Spleen (tissue), 11 donors: ENCODE results near the gene TECPR1. TPM values are rescaled to one million over a fixed set of nuclear protein-coding genes. Genes with fewer than 3 reads are reported as not detected.

Experiments used
- DNase-seq: peaks from one replicate; pipeline ENCODE4 v3.0.0-alpha.2; 2020
- H3K27ac ChIP-seq, 8 donors: fragments of 200-600 bp; sonication (generic) in 7 of 8; 1 replicate in 4 of 8; 2 replicates in 4 of 8; pipeline versions ENCODE4 v1.5.0 to v1.8.0; 2016 to 2021; ENCODE audit warnings: inconsistent platforms in 4 of 8, mild to moderate bottlenecking in 4 of 8, moderate library complexity in 1 of 8
- H3K27me3 ChIP-seq, 7 donors: fragments of 200-600 bp; sonication (generic) in 6 of 7; replicated peaks in 1 of 7; 1 replicate in 4 of 7; 2 replicates in 3 of 7; pipeline versions ENCODE4 v1.5.0 to v1.8.0; 2016 to 2021; ENCODE audit warnings: inconsistent platforms in 3 of 7, mild to moderate bottlenecking in 1 of 7
- H3K36me3 ChIP-seq, 6 donors: fragments of 200-600 bp; sonication (generic) in 5 of 6; 1 replicate in 4 of 6; 2 replicates in 2 of 6; pipeline versions ENCODE4 v1.5.0 to v1.8.0; 2016 to 2021; ENCODE audit warnings: inconsistent platforms in 2 of 6
- H3K4me1 ChIP-seq, 6 donors: fragments of 200-600 bp; sonication (generic) in 5 of 6; 1 replicate in 3 of 6; 2 replicates in 3 of 6; pipeline versions ENCODE4 v1.5.0 to v1.8.0; 2016 to 2021; ENCODE audit warnings: inconsistent platforms in 3 of 6
- H3K4me3 ChIP-seq, 8 donors: fragments of 200-600 bp; sonication (generic) in 7 of 8; 1 replicate in 4 of 8; 2 replicates in 4 of 8; pipeline versions ENCODE4 v1.5.0 to v1.8.0; 2016 to 2021; ENCODE audit warnings: inconsistent platforms in 4 of 8, mild to moderate bottlenecking in 4 of 8, moderate library complexity in 2 of 8
- H3K9me3 ChIP-seq, 8 donors: fragments of 200-600 bp; sonication (generic) in 7 of 8; 1 replicate in 4 of 8; 2 replicates in 4 of 8; pipeline versions ENCODE4 v1.5.0 to v1.8.0; 2016 to 2021; ENCODE audit warnings: inconsistent platforms in 4 of 8
- POLR2A ChIP-seq, 3 donors: fragments of 450-650 bp; IDR thresholded peaks; one replicate each; pipeline ENCODE4 v1.5.1; 2017; ENCODE audit warnings: antibody characterized with exemption in 3 of 3, mild to moderate bottlenecking in 1 of 3
- POLR2AphosphoS5 ChIP-seq, 3 donors: sonication (generic); formaldehyde crosslinking; IDR thresholded peaks; one replicate each; pipeline ENCODE4 v1.5.1; 2017; ENCODE audit warnings: antibody characterized with exemption in 3 of 3
- whole genome bisulfite sequencing, 5 donors: extraction: QIAGEN DNeasy Blood & Tissue Kit in 3 of 5; methylation state at CpG; one replicate each; pipeline versions ENCODE4 v1.1.5 to v1.1.7; 2013 to 2018; 5-methylcytosine and 5-hydroxymethylcytosine counted together
- intact Hi-C: fragments of 100-400 bp; cut with DNase I; formaldehyde crosslinking; loops from one replicate; pipeline ENCODE4 v1.15.0; 2023; ENCODE audit warnings: low total_unique reads
- polyA plus RNA-seq, 3 donors: library from polyadenylated mRNA; stranded (reverse); fragments of 200-250 nt; gene quantifications; one replicate each; pipeline ENCODE4 v1.2.1, GENCODE V29; 2013
- total RNA-seq, 7 donors: library from RNA; depleted of rRNA in 3 of 7; stranded (reverse); fragments of >200 nt in 3 of 7; fragmentation: NEBNext Ultra II Directional in 4 of 7; extraction: Animal tissue kit (Norgen Biotek cat#: 25700) in 4 of 7; gene quantifications; one replicate each; pipeline versions ENCODE4 v1.1.0 to v1.2.1, GENCODE V29; 2016 to 2021
- TF ChIP-seq, protein P1 (sequence below), 11 experiments: fragments of 200-600 bp in 7 of 11; fragments of 450-650 bp in 4 of 11; sonication (generic) in 4 of 11; IDR thresholded peaks in 8 of 11; conservative IDR thresholded peaks in 3 of 11; 1 replicate in 7 of 11; 2 replicates in 4 of 11; pipeline versions ENCODE4 v1.4.0 to v1.8.0; 2016 to 2021; ENCODE audit warnings: antibody characterized with exemption in 11 of 11, inconsistent platforms in 4 of 11, mild to moderate bottlenecking in 1 of 11
- donor health status: healthy with polysubstance abuse.
- donor health status: DM: no; HTN: no; CAD: no; lungs with moderate emphysema.
- donor health status: DM: no; HTN: no; CAD: no.
- donor health status: Bipolar disorder and iron deficiency.
- donor health status: healthy.
- donor health status: DM: no; HTN: no; CAD: no.
- donor health status: DM: yes; HTN: yes; CAD: no.

TECPR1 gene
- total and polyA plus RNA-seq, 10 donors, result 8.4 to 86.4 (median 40.1) TPM

GRCh38 chr7:98254951-98255610 is 3.0 kb upstream of the TECPR1 start:
- Histone ChIP-seq H3K36me3 (peaks cover 0 to 48% (median 10%) of the 10 kb centered on the region in 6 donors), H3K4me3 (no peak overlapping the region), H3K9me3 (no peaks in the 10 kb centered on the region), H3K4me1 (peaks cover 19 to 58% (median 36%) of the 10 kb centered on the region in 6 donors), H3K27me3 (no peaks in the 10 kb centered on the region), H3K27ac (no peak overlapping the region)
- no peak for DNase-seq
- TF ChIP-seq, protein P1, sequence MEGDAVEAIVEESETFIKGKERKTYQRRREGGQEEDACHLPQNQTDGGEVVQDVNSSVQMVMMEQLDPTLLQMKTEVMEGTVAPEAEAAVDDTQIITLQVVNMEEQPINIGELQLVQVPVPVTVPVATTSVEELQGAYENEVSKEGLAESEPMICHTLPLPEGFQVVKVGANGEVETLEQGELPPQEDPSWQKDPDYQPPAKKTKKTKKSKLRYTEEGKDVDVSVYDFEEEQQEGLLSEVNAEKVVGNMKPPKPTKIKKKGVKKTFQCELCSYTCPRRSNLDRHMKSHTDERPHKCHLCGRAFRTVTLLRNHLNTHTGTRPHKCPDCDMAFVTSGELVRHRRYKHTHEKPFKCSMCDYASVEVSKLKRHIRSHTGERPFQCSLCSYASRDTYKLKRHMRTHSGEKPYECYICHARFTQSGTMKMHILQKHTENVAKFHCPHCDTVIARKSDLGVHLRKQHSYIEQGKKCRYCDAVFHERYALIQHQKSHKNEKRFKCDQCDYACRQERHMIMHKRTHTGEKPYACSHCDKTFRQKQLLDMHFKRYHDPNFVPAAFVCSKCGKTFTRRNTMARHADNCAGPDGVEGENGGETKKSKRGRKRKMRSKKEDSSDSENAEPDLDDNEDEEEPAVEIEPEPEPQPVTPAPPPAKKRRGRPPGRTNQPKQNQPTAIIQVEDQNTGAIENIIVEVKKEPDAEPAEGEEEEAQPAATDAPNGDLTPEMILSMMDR (IDR thresholded peaks at IDR 0.05 in 8 of 11, conservative IDR thresholded peaks at IDR 0.05 in 3 of 11), result no peak
- TF ChIP-seq POLR2A (IDR thresholded peaks at IDR 0.05), result no peak
- TF ChIP-seq POLR2AphosphoS5 (IDR thresholded peaks at IDR 0.05), result no peak
- intact Hi-C loops, result loop anchor here (10.0 kb wide), 1 partner anchor 60 kb away; no protein-coding TSS in a partner anchor
- WGBS, 5 donors, result 72 to 83% (median 79%) methylated on average over 11 of the region's 11 CpGs

DNA sequence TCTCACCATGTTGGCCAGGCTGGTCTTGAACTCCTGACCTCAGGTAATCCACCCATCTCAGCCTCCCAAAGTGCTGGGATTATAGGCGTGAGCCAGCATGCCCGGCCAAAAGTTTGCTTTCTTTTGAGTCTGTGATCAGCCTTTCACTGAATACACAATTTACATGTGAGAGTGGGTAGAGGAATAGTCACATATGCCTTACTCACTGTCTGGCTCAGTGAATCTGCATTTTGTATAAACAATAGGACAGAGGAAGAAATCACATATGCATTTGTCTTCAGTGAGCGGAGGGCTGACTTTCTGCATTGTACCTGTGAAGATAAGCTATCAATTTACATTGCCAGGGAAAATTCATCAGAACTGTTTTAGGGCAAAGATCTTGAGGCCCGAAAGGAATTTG is 2.5 kb upstream of the TECPR1 start:
- Histone ChIP-seq H3K4me1 (peaks cover 25 to 64% (median 41%) of the 10 kb centered on the region in 6 donors), H3K9me3 (no peaks in the 10 kb centered on the region), H3K27ac (no peak overlapping the region), H3K36me3 (peaks cover 0 to 44% (median 10%) of the 10 kb centered on the region in 6 donors), H3K4me3 (no peak overlapping the region), H3K27me3 (no peaks in the 10 kb centered on the region)
- 94 to 100% (median 97%) methylated on average over 4 of the region's 4 CpGs for WGBS, 5 donors
- DNase-seq, result no peak
- TF ChIP-seq, protein P1 (IDR thresholded peaks at IDR 0.05 in 8 of 11, conservative IDR thresholded peaks at IDR 0.05 in 3 of 11), result no peak
- TF ChIP-seq POLR2AphosphoS5 (IDR thresholded peaks at IDR 0.05) (no peak), POLR2A (IDR thresholded peaks at IDR 0.05) (no peak)
- intact Hi-C loops, result loop anchor here (10.0 kb wide), 1 partner anchor 60 kb away; no protein-coding TSS in a partner anchor

GRCh38 chr7:98252425-98253054 is 508 bp upstream of the TECPR1 start:
- DNase-seq, result no peak
- H3K4me1 ChIP-seq, result peaks cover 35 to 84% (median 57%) of the 10 kb centered on the region in 6 donors
- no peaks in the 10 kb centered on the region for H3K9me3 ChIP-seq
- 25 to 32% (median 27%) methylated on average over 29 to 32 of the region's 32 CpGs for WGBS, 5 donors
- TF ChIP-seq POLR2AphosphoS5 (IDR thresholded peaks at IDR 0.05), result peak in 1 of 3 donors; percentile 30
- no peak for TF ChIP-seq POLR2A (IDR thresholded peaks at IDR 0.05)
- TF ChIP-seq, protein P1 (IDR thresholded peaks at IDR 0.05 in 8 of 11, conservative IDR thresholded peaks at IDR 0.05 in 3 of 11), result peak in 4 of 11 experiments; percentile 6 to 21 (median 8)
- intact Hi-C loops, result loop anchor here (10.0 kb wide), 1 partner anchor 58 kb away; no protein-coding TSS in a partner anchor
- H3K4me3 ChIP-seq, result peak overlapping the region; percentile 64 to 98 (median 92)
- peak overlapping the region; percentile 79 to 93 (median 88) for H3K27ac ChIP-seq
- peaks cover 0 to 48% (median 9%) of the 10 kb centered on the region in 6 donors for H3K36me3 ChIP-seq
- H3K27me3 ChIP-seq, result no peaks in the 10 kb centered on the region

GRCh38 chr7:98251231-98251600 is 816 bp downstream of the TECPR1 start:
- Histone ChIP-seq H3K36me3 (peaks cover 0 to 45% (median 0%) of the 10 kb centered on the region in 6 donors), H3K4me3 (peak overlapping the region; percentile 64 to 98 (median 92)), H3K4me1 (peaks cover 35 to 94% (median 66%) of the 10 kb centered on the region in 6 donors), H3K9me3 (no peaks in the 10 kb centered on the region), H3K27me3 (no peaks in the 10 kb centered on the region), H3K27ac (peak overlapping the region; percentile 79 to 93 (median 88))
- no peak for DNase-seq
- 8 to 17% (median 14%) methylated on average over 9 of the region's 9 CpGs for WGBS, 5 donors
- intact Hi-C loops, result loop anchor here (10.0 kb wide), 1 partner anchor 56 kb away; no protein-coding TSS in a partner anchor
- TF ChIP-seq, protein P1 (IDR thresholded peaks at IDR 0.05 in 8 of 11, conservative IDR thresholded peaks at IDR 0.05 in 3 of 11), result no peak
- TF ChIP-seq POLR2A (IDR thresholded peaks at IDR 0.05) (peak in 1 of 3 donors; percentile 37), POLR2AphosphoS5 (IDR thresholded peaks at IDR 0.05) (peak in 1 of 3 donors; percentile 77)
